A673 (cell line): ENCODE measurements around the gene ME1.

Experiments used
- CTCF ChIP-seq: fragments of 300-800, 200-600 bp; sonication (generic); conservative IDR thresholded peaks from 2 replicates; pipeline ENCODE4 v1.5.1; 2017; ENCODE audit warnings: low read depth, mild to moderate bottlenecking, antibody characterized with exemption, low read length, moderate library complexity, mixed read lengths
- EZH2 ChIP-seq: fragments of 200-600 bp; sonication (generic); IDR thresholded peaks from 2 replicates; pipeline ENCODE4 v1.6.1; 2017; ENCODE audit warnings: borderline replicate concordance, low read depth, mild to moderate bottlenecking, mixed read lengths, antibody characterized with exemption, low read length; ENCODE audit not compliant: poor library complexity, severe bottlenecking

- no peak for TF ChIP-seq CTCF
- no peak for TF ChIP-seq EZH2
Measured at GRCh38 chr6:83169511-83169910, 261.3 kb downstream of the ME1 start.
